ENCODE data around the gene SLC22A15.

- TF ChIP-seq POLR2A (IDR thresholded peaks at IDR 0.05; ENCODE audit: low read length) (no peak), GATA1 (IDR thresholded peaks at IDR 0.05; ENCODE audit: low read depth, low read length) (no peak)
Observed at GRCh38 chr1:115954684-115955083, 21.6 kb upstream of the SLC22A15 start.
